Mononuclear cell (primary cell): ENCODE data around the gene HPSE. TPM values are rescaled to one million over a fixed set of nuclear protein-coding genes. Genes with fewer than 3 reads are reported as not detected.
"Not testable (repeated sequence)": the region's sequence is repeated elsewhere in the genome, so short reads cannot be mapped to it uniquely, and the experiment has no call there.

Experiments
- H3K27me3 ChIP-seq: 2 replicates; pipeline ENCODE4 v1.6.0; 2011; ENCODE audit warnings: low read length, control low read depth; ENCODE audit not compliant: insufficient read depth
- H3K4me1 ChIP-seq: 2 replicates; pipeline ENCODE4 v1.5.1; 2011; ENCODE audit warnings: mild to moderate bottlenecking, low read length, control low read depth; ENCODE audit not compliant: insufficient read depth
- H3K4me3 ChIP-seq: 2 replicates; pipeline ENCODE4 v1.5.1; 2011; ENCODE audit warnings: mild to moderate bottlenecking, low read length, moderate library complexity
- H3K9me3 ChIP-seq: 2 replicates; pipeline ENCODE4 v1.5.1; 2011; ENCODE audit warnings: low read depth, mild to moderate bottlenecking, control low read depth, low read length
- total RNA-seq: library from RNA; depleted of rRNA; stranded (reverse); fragments of >200 nt; gene quantifications from one replicate; pipeline ENCODE4 v1.2.3, GENCODE V29; 2012

The HPSE gene
- total RNA-seq, 1 donor = 9.4 TPM

- Histone ChIP-seq H3K9me3 (no peaks in the 10 kb centered on the region), H3K4me3 (no peak overlapping the region), H3K27me3 (no peaks in the 10 kb centered on the region), H3K4me1 (peaks cover 73% of the 10 kb centered on the region)
These were observed 17.0 kb downstream of the HPSE start for GRCh38 chr4:83317671-83318070.

- Histone ChIP-seq H3K9me3 (no peaks in the 10 kb centered on the region), H3K4me1 (peaks cover 62% of the 10 kb centered on the region), H3K4me3 (no peak overlapping the region), H3K27me3 (no peaks in the 10 kb centered on the region)
These were observed 18.0 kb downstream of the HPSE start for GRCh38 chr4:83316459-83317165.

- no peaks in the 10 kb centered on the region for H3K9me3 ChIP-seq
- H3K4me3 ChIP-seq = no peak overlapping the region
- H3K27me3 ChIP-seq = no peaks in the 10 kb centered on the region
- H3K4me1 ChIP-seq = peaks cover 51% of the 10 kb centered on the region
These were observed 19.2 kb downstream of the HPSE start for GRCh38 chr4:83315341-83315870.

- H3K4me3 ChIP-seq = no peak overlapping the region
These were observed 26.0 kb downstream of the HPSE start for GRCh38 chr4:83308672-83309071.

GRCh38 chr4:83307920-83308319, 26.7 kb downstream of the HPSE start:
- Histone ChIP-seq H3K4me1 (no peaks in the 10 kb centered on the region), H3K27me3 (no peaks in the 10 kb centered on the region), H3K4me3 (no peak overlapping the region), H3K9me3 (no peaks in the 10 kb centered on the region)

More at GRCh38 chr4:83308672-83309071, 26.0 kb downstream of the HPSE start:
- Histone ChIP-seq H3K9me3 (no peaks in the 10 kb centered on the region), H3K4me1 (no peaks in the 10 kb centered on the region), H3K27me3 (no peaks in the 10 kb centered on the region)

- Histone ChIP-seq H3K27me3 (no peaks in the 10 kb centered on the region), H3K9me3 (no peaks in the 10 kb centered on the region), H3K4me3 (no peak overlapping the region), H3K4me1 (no peaks in the 10 kb centered on the region)
These were observed 29.5 kb downstream of the HPSE start for GRCh38 chr4:83305187-83305586.

GRCh38 chr4:83297548-83298260, 36.9 kb downstream of the HPSE start:
- H3K9me3 ChIP-seq = no peaks in the 10 kb centered on the region
- H3K4me3 ChIP-seq = no peak overlapping the region
- H3K4me1 ChIP-seq = peaks cover 13% of the 10 kb centered on the region
- no peaks in the 10 kb centered on the region for H3K27me3 ChIP-seq

- Histone ChIP-seq H3K9me3 (no peaks in the 10 kb centered on the region), H3K4me3 (no peak overlapping the region), H3K27me3 (no peaks in the 10 kb centered on the region), H3K4me1 (peaks cover 11% of the 10 kb centered on the region)
These were observed 41.2 kb downstream of the HPSE start for GRCh38 chr4:83293305-83294046.

- not testable (repeated sequence) for H3K4me3 ChIP-seq, H3K4me1 ChIP-seq, H3K27me3 ChIP-seq, H3K9me3 ChIP-seq
These were observed 44.4 kb downstream of the HPSE start for GRCh38 chr4:83290059-83290774.

- not testable (repeated sequence) for H3K4me3 ChIP-seq, H3K27me3 ChIP-seq, H3K9me3 ChIP-seq
- H3K4me1 ChIP-seq = peaks cover 17% of the 10 kb centered on the region
These were observed 46.3 kb downstream of the HPSE start for GRCh38 chr4:83288381-83288780.

GRCh38 chr4:83285055-83285407, 49.6 kb downstream of the HPSE start:
- no peaks in the 10 kb centered on the region for H3K9me3 ChIP-seq
- peak overlapping the region; percentile 63 for H3K4me3 ChIP-seq
- H3K27me3 ChIP-seq = no peaks in the 10 kb centered on the region
- peaks cover 43% of the 10 kb centered on the region for H3K4me1 ChIP-seq

GRCh38 chr4:83284193-83285054, 50.2 kb downstream of the HPSE start, which contains the start of gene COQ2:
COQ2 (minus strand) TSS chr4:83284798; CDS start chr4:83284764, 34 bp downstream.
- Histone ChIP-seq H3K27me3 (no peaks in the 10 kb centered on the region), H3K9me3 (no peaks in the 10 kb centered on the region), H3K4me1 (peaks cover 43% of the 10 kb centered on the region), H3K4me3 (peak within 1 kb of the TSS; percentile 63)

- Histone ChIP-seq H3K27me3 (no peaks in the 10 kb centered on the region), H3K4me1 (peaks cover 43% of the 10 kb centered on the region), H3K4me3 (no peak overlapping the region), H3K9me3 (no peaks in the 10 kb centered on the region)
These were observed 51.5 kb downstream of the HPSE start for GRCh38 chr4:83283181-83283580.

- Histone ChIP-seq H3K4me1 (peaks cover 43% of the 10 kb centered on the region), H3K27me3 (no peaks in the 10 kb centered on the region), H3K9me3 (no peaks in the 10 kb centered on the region), H3K4me3 (no peak overlapping the region)
These were observed 52.6 kb downstream of the HPSE start for GRCh38 chr4:83282049-83282535.
